Transverse colon (tissue), 4 donors: ENCODE measurements around the gene IFIT3.

Experiments
- CTCF ChIP-seq, 5 experiments: fragments of 200-600 bp in 3 of 5; fragments of 450-650 bp in 2 of 5; sonication (generic) in 3 of 5; IDR thresholded peaks; 1 replicate in 2 of 5; 2 replicates in 3 of 5; pipeline ENCODE4 v1.5.1; 2016 to 2017; ENCODE audit warnings: antibody characterized with exemption in 5 of 5, inconsistent platforms in 3 of 5, mild to moderate bottlenecking in 2 of 5, moderate library complexity in 1 of 5
- EP300 ChIP-seq: sonication (generic); formaldehyde crosslinking; IDR thresholded peaks from one replicate; pipeline ENCODE4 v1.6.1; 2017; ENCODE audit warnings: antibody characterized with exemption, low read depth
- POLR2A ChIP-seq: fragments of 450-650 bp; IDR thresholded peaks from one replicate; pipeline ENCODE4 v1.6.1; 2016; ENCODE audit warnings: antibody characterized with exemption, mild to moderate bottlenecking, moderate library complexity
- POLR2AphosphoS5 ChIP-seq, 3 donors: sonication (generic); formaldehyde crosslinking; IDR thresholded peaks; one replicate each; pipeline ENCODE4 v1.6.1; 2016; ENCODE audit warnings: antibody characterized with exemption in 3 of 3

GRCh38 chr10:89303161-89303560, 24.6 kb upstream of the IFIT3 start:
- no peak for TF ChIP-seq CTCF (IDR thresholded peaks at IDR 0.05)
- TF ChIP-seq POLR2AphosphoS5 (IDR thresholded peaks at IDR 0.05) = no peak
- no peak for TF ChIP-seq POLR2A
- TF ChIP-seq EP300 = no peak
